CD4-positive, alpha-beta T cell treated with Interleukin-4 for 4 hours (primary cell): Measurements from ENCODE around the gene LGR6.

Experiments
- DNase-seq: peaks from one replicate; pipeline ENCODE4 v3.0.0-alpha.2; 2020

Gene LGR6

GRCh38 chr1:202275061-202275770, 81.6 kb downstream of the LGR6 start:
- no peak for DNase-seq

GRCh38 chr1:202276081-202276715, 82.6 kb downstream of the LGR6 start:
- no peak for DNase-seq

GRCh38 chr1:202276920-202277319, 83.3 kb downstream of the LGR6 start:
- DNase-seq: no peak

DNA sequence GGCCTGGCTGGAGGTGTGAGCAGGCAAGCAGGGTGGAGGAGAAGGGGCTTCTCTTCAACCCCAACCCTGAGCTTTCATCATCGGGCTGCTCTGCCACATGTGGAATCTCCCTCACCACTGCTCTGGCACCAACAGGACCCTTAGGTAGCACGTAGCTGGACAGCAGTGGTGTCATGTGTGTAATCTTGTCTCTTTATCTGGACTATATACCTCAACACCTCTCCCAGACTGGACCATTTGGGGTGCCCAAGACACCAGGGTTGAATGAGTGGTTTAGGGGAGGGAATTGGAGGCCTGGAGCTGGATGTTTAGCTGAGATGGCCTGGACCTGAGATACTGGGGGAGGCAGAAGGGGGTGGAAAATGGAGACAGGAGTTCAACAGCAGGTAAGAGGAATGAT, 85.2 kb downstream of the LGR6 start:
- no peak for DNase-seq

GRCh38 chr1:202279806-202280205, 86.2 kb downstream of the LGR6 start:
- no peak for DNase-seq

DNA sequence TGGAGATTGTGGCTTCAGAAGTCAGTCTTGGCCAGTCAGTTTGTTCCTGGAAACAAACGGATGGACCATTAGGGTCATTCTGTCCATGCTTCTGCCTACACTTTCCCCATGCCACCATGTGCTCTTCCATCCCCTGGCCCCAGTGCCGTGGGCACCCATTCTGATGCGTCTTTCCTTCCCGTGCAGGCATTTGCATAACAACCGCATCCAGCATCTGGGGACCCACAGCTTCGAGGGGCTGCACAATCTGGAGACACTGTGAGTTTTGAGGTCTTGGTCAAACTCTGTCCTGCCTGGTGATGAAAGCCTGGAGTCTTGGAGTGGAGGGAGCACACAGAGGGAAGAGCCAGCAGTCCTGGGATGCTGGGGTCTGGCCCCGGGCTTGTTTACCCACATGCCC, 87.0 kb downstream of the LGR6 start:
- no peak for DNase-seq

- no peak for DNase-seq
Observed at GRCh38 chr1:202281316-202282024, 87.9 kb downstream of the LGR6 start.

- DNase-seq: no peak
Observed at GRCh38 chr1:202282025-202282371, 88.4 kb downstream of the LGR6 start.

DNA sequence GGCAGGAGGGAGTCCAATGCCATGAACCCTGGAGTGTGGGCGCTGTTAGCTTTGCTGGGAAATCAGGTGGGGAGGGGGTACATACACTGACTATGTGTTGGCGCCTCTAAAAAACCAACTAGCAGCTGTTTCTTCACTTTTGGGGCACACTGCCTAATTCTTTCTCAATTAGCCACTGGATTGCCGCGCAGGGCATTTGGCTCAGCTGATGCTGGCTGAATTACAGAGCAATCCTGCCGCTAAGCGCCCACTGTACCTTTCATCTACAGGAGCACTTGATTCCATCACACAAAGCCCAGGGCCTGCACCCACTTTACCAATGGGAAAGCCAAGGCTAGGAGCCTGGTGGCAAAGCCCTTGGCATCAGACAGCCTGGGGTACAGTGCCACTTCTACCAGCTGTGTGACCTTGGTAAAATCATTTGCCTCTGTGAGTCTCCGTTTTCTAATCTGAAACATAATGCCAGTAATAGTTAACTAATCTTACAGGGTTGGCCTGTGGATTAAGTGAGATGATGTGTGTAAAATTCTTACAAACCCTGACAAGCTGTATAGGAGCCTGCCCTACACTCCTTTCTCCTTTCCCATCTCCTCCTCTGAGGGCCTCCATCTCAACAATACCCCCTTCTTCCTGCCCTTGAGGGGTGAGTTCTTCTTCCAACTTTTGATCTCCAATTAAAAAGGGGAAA, 89.1 kb downstream of the LGR6 start:
- DNase-seq: no peak

DNA sequence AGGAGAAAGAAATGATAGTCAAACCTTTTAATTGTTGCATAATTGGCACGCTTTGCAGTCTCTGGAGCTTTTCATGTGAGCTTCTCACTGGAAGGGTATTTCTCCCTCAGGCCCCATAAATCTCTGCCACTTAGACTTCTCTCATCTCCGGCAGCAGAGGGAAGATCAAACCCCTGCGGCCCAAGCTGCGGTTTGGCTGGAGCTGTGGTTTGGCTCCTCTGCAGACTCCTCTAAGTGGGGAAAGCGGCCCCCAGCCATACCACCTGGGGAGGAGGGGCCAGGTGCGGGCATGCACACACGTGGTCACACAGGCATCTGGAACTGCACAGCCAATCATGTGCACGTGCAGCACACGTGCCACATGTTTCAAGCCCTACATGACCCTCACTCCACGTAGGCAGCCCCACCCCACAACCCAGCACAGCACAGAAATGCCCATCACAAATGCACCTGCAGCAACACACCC, 89.8 kb downstream of the LGR6 start:
- no peak for DNase-seq

GRCh38 chr1:202283991-202284390, 90.4 kb downstream of the LGR6 start:
- DNase-seq: no peak

DNA sequence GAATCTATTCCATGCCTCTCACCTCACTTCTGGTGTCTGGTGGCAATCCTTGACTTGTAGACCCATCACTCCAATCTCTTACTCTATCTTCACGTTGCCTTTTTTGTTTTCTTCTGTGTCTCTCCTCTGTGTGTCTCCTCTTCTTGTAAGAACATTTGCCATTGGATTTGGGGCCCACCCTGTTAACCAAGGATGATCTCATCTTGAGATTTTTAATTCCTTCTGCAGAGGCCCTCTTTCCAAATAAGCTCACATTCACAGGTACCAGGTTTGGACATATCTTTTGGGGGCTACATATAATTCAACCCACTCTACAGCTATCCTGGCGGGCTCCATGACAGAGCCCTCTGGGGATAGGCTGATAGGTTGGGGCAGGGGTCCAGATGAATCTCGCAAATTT, 92.3 kb downstream of the LGR6 start:
- DNase-seq: no peak

DNA sequence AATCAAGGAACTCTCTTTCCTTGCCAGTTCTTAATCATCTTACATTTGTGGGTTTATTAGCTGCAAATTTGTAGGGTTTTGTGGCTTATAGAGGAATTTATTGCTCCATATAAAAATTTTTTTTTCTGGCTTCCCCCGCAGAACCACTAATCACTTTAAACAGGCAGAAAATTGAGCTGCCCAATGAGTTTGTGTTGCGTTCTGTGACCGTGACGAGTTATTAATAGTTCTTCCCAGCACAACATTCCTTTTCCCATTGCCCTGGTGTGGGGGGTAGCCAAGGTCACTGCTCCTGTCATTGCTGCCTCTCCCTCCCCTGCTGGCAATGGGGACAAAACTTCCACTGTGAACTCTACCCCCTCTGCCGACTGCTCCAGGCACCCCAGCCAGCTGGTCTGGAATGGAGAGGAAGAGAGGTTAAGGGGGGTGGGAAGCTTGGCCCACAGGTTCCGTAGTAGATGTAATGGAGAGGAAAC, 93.1 kb downstream of the LGR6 start:
- no peak for DNase-seq

DNA sequence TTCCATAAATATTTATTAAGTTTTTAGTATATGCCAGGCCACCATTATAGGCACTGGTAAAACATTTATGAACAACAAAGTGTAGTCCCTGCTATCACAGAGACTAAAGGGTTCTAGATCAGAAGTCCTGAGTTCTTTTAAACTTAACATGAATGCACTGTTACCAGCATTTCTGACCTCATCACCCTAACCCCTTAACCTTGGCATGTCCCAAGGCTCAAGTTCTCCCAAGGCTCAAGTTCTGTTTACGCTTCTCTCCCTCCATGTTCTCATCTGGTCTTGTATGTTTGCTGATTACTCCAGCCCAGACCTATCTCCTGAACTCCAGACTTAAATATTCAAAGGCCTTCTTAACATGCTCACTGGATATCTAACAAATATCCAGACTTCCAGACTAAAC, 93.6 kb downstream of the LGR6 start:
- DNase-seq: no peak

GRCh38 chr1:202288177-202288576, 94.6 kb downstream of the LGR6 start:
- DNase-seq: no peak

GRCh38 chr1:202289009-202289408, 95.4 kb downstream of the LGR6 start:
- DNase-seq: no peak

DNA sequence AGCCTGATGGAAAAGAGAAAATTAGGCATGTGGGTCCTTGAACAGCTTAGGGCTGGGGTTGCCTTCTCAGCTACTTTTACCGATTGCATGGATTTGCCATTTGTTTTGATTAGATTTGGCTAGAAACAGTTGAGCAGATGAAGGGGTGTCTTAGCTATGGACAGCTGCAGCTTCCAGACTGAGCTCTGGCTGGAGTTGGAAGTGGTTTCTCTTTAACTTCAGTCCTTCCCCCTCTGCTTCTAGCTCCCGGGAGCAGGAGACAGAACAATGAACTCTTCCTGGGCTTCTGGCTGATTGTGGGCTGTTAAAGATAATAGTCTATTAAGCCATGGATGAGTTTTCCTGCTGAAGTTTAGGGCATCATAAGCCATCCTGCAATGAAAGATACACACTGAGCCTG, 97.4 kb downstream of the LGR6 start:
- DNase-seq: no peak

DNA sequence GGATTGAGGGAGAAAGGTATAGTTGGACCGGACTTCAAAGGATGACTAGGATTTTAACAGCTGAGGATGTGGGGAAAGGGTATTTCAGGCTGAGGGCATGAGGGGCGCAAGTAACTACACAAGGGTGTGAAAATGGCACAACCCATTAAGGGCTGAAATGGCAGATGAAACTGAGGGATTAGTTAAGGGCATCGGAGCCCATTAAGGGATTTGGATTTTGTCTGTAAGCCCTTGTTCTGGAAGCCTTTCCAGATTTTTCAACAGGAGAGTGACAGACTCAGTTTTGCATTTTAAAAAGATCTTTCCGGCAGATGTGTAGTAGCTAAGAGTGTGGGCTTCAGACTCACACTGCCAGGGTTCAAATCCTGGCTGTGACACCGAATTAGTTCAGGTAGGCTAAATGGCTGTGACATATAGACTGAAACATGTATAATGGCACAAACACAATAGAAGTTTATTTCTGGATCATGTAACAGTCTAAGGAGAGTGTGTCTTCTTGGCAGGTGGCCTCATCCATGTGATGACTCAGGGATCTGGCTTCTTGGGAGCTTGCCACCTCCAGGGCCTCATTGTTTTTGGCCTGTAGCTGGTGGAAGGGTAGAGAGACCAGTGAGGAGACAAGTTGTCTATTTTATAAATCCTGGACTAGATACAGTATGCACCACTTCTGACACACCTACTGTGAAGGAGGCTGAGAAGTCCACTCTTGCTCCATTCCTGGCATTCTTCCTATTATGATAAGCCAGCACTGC, 98.5 kb downstream of the LGR6 start:
- no peak for DNase-seq

GRCh38 chr1:202292773-202293172, 99.2 kb downstream of the LGR6 start:
- DNase-seq: no peak

DNA sequence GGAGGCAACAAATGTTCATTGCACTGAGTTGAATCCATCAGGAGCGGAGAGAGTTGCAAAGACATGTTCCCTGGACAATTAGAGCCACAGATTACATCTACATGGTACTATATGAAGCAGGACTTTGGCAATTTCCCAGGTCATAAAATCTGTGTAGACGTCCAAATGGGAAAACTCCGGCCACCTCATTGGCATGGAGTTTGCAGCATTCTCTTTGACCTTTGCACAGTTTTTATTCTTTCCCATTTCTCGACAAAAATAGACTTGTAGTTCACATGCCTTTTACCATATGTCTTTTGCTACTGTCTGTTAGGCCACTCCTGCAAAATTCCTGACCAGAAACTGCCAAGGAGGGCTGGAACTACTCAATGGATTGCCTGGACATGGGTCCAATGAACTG, 100.0 kb downstream of the LGR6 start:
- no peak for DNase-seq

- DNase-seq: no peak
Observed at GRCh38 chr1:202302166-202302565, 108.6 kb downstream of the LGR6 start.

GRCh38 chr1:202304375-202304774, 110.8 kb downstream of the LGR6 start:
- DNase-seq: no peak

GRCh38 chr1:202305168-202305567, 111.6 kb downstream of the LGR6 start:
- no peak for DNase-seq
